Left cardiac atrium (tissue), 4 donors: ENCODE results near the gene TNS3. TPM values are rescaled to one million over a fixed set of nuclear protein-coding genes. Genes with fewer than 3 reads are reported as not detected.
A peak's percentile ranks its signal among the peaks of the same experiment; 100 is the strongest.
"Not testable (repeated sequence)": the region's sequence is repeated elsewhere in the genome, so short reads cannot be mapped to it uniquely, and the experiment has no call there.

ENCODE experiments used
- ATAC-seq, 2 donors: fragments of 200-7000 bp; cut with Tn5 transposase; one replicate each; pipeline ENCODE4 v1.9.1; 2020; ENCODE audit warnings: mild to moderate bottlenecking in 2 of 2, moderate library complexity in 2 of 2
- DNase-seq: peaks from one replicate; pipeline ENCODE4 v3.0.0-alpha.2; 2020
- intact Hi-C, 2 donors: fragments of 100-400 bp; cut with DNase I; formaldehyde crosslinking; loops; one replicate each; pipeline versions ENCODE4 v1.14.1 to v1.15.1; 2022 to 2023
- total RNA-seq, 2 donors: library from RNA; stranded (reverse); fragmentation: NEBNext Ultra II Directional; extraction: Animal tissue kit (Norgen Biotek cat#: 25700); gene quantifications; one replicate each; pipeline ENCODE4 v1.2.1, GENCODE V29; 2021
- donor health status: DM: no; HTN: yes; CAD: no.
- donor health status: DM: no; HTN: yes; CAD: no; lungs with severe emphysema.
- donor health status: DM: yes; HTN: yes; CAD: no.
- donor health status: Dilated cardiomyopathy.

TNS3 gene
- total RNA-seq, 2 donors from 2014 or later: 51.4 to 66.9 TPM

- ATAC-seq (peak in 1 of 2 donors; percentile 10), DNase-seq (no peak)
- intact Hi-C loops: no loop called here
Observed at GRCh38 chr7:47604496-47604890, 22.6 kb upstream of the TNS3 start.

- intact Hi-C loops, ATAC-seq, DNase-seq: not testable (repeated sequence)
Observed at GRCh38 chr7:47603514-47604255, 21.8 kb upstream of the TNS3 start.

- DNase-seq (no peak), ATAC-seq (no peak)
- intact Hi-C loops: no loop called here
Observed at GRCh38 chr7:47602272-47603004, 20.5 kb upstream of the TNS3 start.

GRCh38 chr7:47601881-47602249, 20.0 kb upstream of the TNS3 start:
- DNase-seq (no peak), ATAC-seq (no peak)
- intact Hi-C loops: no loop called here

GRCh38 chr7:47601119-47601880, 19.4 kb upstream of the TNS3 start:
- intact Hi-C loops: no loop called here
- DNase-seq (no peak), ATAC-seq (peak in 1 of 2 donors; percentile 10)

- ATAC-seq (peak in 1 of 2 donors; percentile 77), DNase-seq (no peak)
- intact Hi-C loops: no loop called here
Observed at GRCh38 chr7:47600199-47601118, 18.5 kb upstream of the TNS3 start.

- intact Hi-C loops: no loop called here
- no peak for ATAC-seq
Observed at GRCh38 chr7:47597379-47597778, 15.5 kb upstream of the TNS3 start.

GRCh38 chr7:47596502-47597202, 14.7 kb upstream of the TNS3 start:
- ATAC-seq: peak in 1 of 2 donors; percentile 83
- DNase-seq: no peak
- intact Hi-C loops: no loop called here

More at GRCh38 chr7:47597379-47597778, 15.5 kb upstream of the TNS3 start:
- DNase-seq: no peak

- ATAC-seq (no peak), DNase-seq (no peak)
- intact Hi-C loops: no loop called here
Observed at GRCh38 chr7:47594406-47594805, 12.5 kb upstream of the TNS3 start.

GRCh38 chr7:47591655-47592572, 10.0 kb upstream of the TNS3 start:
- ATAC-seq (peak in 1 of 2 donors; percentile 27), DNase-seq (no peak)
- intact Hi-C loops: no loop called here

GRCh38 chr7:47591089-47591654, 9.3 kb upstream of the TNS3 start:
- DNase-seq: no peak
- ATAC-seq: no peak
- intact Hi-C loops: no loop called here

- ATAC-seq, DNase-seq, intact Hi-C loops: not testable (repeated sequence)
Observed at GRCh38 chr7:47590215-47590614, 8.3 kb upstream of the TNS3 start.

- DNase-seq: no peak
- no peak for ATAC-seq
- intact Hi-C loops: no loop called here
Observed at GRCh38 chr7:47588704-47589225, 6.9 kb upstream of the TNS3 start.

GRCh38 chr7:47587976-47588375, 6.1 kb upstream of the TNS3 start:
- DNase-seq: no peak
- intact Hi-C loops: no loop called here
- no peak for ATAC-seq

- intact Hi-C loops: no loop called here
- DNase-seq (no peak), ATAC-seq (peak in 1 of 2 donors; percentile 70)
Observed at GRCh38 chr7:47587351-47587750, 5.4 kb upstream of the TNS3 start.

- intact Hi-C loops: no loop called here
- no peak for DNase-seq
- ATAC-seq: no peak
Observed at GRCh38 chr7:47586925-47587324, 5.0 kb upstream of the TNS3 start.
